ENCODE data around the gene GFRA1. TPM values are rescaled to one million over a fixed set of nuclear protein-coding genes. Genes with fewer than 3 reads are reported as not detected.

The GFRA1 gene
- total RNA-seq, 2 donors from 2014 or later: 1.6 to 3.1 TPM

GRCh38 chr10:116146372-116147140 lies 126.5 kb downstream of the GFRA1 start:
- Histone ChIP-seq H3K9me3 (ENCODE audit: control insufficient read depth, low read length) (no peaks in the 10 kb centered on the region), H3K27me3 (ENCODE audit: control insufficient read depth, insufficient read depth, low read length, poor library complexity, severe bottlenecking) (no peaks in the 10 kb centered on the region), H3K4me1 (ENCODE audit: control insufficient read depth, insufficient read depth, low read length) (no peaks in the 10 kb centered on the region), H3K27ac (ENCODE audit: low read depth, low read length) (no peak overlapping the region), H3K4me3 (ENCODE audit: low read length) (no peak overlapping the region), H3K9ac (ENCODE audit: extremely low read depth, low read length, poor library complexity, severe bottlenecking) (no peak overlapping the region), H3K36me3 (ENCODE audit: control insufficient read depth, insufficient read depth, low read length) (no peaks in the 10 kb centered on the region)
- H3K27me3 Mint-ChIP-seq (ENCODE audit: insufficient read depth): no peaks in the 10 kb centered on the region
- no peak for TF ChIP-seq CTCF (conservative IDR thresholded peaks at IDR 0.05)
- no peak overlapping the region for H3K4me3 Mint-ChIP-seq
- H3K9me3 Mint-ChIP-seq: no peaks in the 10 kb centered on the region
- H3K27ac Mint-ChIP-seq: no peak overlapping the region
- no peaks in the 10 kb centered on the region for H3K36me3 Mint-ChIP-seq (ENCODE audit: low read depth)
- 78 to 86% methylated on average over 1 to 3 of the region's 3 CpGs for WGBS, 2 experiments (ENCODE audit: insufficient coverage in 1 of 2, insufficient read length in 1 of 2)
- peaks cover 6% of the 10 kb centered on the region for H3K4me1 Mint-ChIP-seq
- DNase-seq: no peak

GRCh38 chr10:116143673-116144222 lies 129.3 kb downstream of the GFRA1 start:
- H3K27ac ChIP-seq (ENCODE audit: low read depth, low read length): no peak overlapping the region
- Mint-ChIP-seq H3K27me3 (ENCODE audit: insufficient read depth) (peaks cover 7% of the 10 kb centered on the region), H3K4me3 (no peak overlapping the region), H3K36me3 (ENCODE audit: low read depth) (no peaks in the 10 kb centered on the region), H3K4me1 (peaks cover 6% of the 10 kb centered on the region), H3K27ac (no peak overlapping the region), H3K9me3 (no peaks in the 10 kb centered on the region)
- no peaks in the 10 kb centered on the region for H3K36me3 ChIP-seq (ENCODE audit: control insufficient read depth, insufficient read depth, low read length)
- DNase-seq: no peak
- no peaks in the 10 kb centered on the region for H3K27me3 ChIP-seq (ENCODE audit: control insufficient read depth, insufficient read depth, low read length, poor library complexity, severe bottlenecking)
- 92 to 95% methylated on average over 2 to 4 of the region's 4 CpGs for WGBS, 2 experiments (ENCODE audit: insufficient coverage in 1 of 2, insufficient read length in 1 of 2)
- H3K4me3 ChIP-seq (ENCODE audit: low read length): no peak overlapping the region
- no peaks in the 10 kb centered on the region for H3K4me1 ChIP-seq (ENCODE audit: control insufficient read depth, insufficient read depth, low read length)
- TF ChIP-seq CTCF (conservative IDR thresholded peaks at IDR 0.05): no peak
- no peaks in the 10 kb centered on the region for H3K9me3 ChIP-seq (ENCODE audit: control insufficient read depth, low read length)
- H3K9ac ChIP-seq (ENCODE audit: extremely low read depth, low read length, poor library complexity, severe bottlenecking): no peak overlapping the region

GRCh38 chr10:116141855-116142254 lies 131.2 kb downstream of the GFRA1 start:
- peaks cover 8% of the 10 kb centered on the region for H3K4me1 Mint-ChIP-seq
- H3K9me3 Mint-ChIP-seq: no peaks in the 10 kb centered on the region
- H3K4me3 Mint-ChIP-seq: no peak overlapping the region
- H3K36me3 ChIP-seq (ENCODE audit: control insufficient read depth, insufficient read depth, low read length): no peaks in the 10 kb centered on the region
- peaks cover 7% of the 10 kb centered on the region for H3K27me3 Mint-ChIP-seq (ENCODE audit: insufficient read depth)
- TF ChIP-seq CTCF (conservative IDR thresholded peaks at IDR 0.05): no peak
- no peak overlapping the region for H3K27ac ChIP-seq (ENCODE audit: low read depth, low read length)
- H3K4me3 ChIP-seq (ENCODE audit: low read length): no peak overlapping the region
- H3K27me3 ChIP-seq (ENCODE audit: control insufficient read depth, insufficient read depth, low read length, poor library complexity, severe bottlenecking): no peaks in the 10 kb centered on the region
- H3K36me3 Mint-ChIP-seq (ENCODE audit: low read depth): no peaks in the 10 kb centered on the region
- DNase-seq: no peak
- H3K9ac ChIP-seq (ENCODE audit: extremely low read depth, low read length, poor library complexity, severe bottlenecking): no peak overlapping the region
- no peak overlapping the region for H3K27ac Mint-ChIP-seq
- no peaks in the 10 kb centered on the region for H3K9me3 ChIP-seq (ENCODE audit: control insufficient read depth, low read length)
- WGBS, 2 experiments (ENCODE audit: insufficient coverage in 1 of 2, insufficient read length in 1 of 2): 89 to 100% methylated on average over 2 to 5 of the region's 5 CpGs
- no peaks in the 10 kb centered on the region for H3K4me1 ChIP-seq (ENCODE audit: control insufficient read depth, insufficient read depth, low read length)
